NCI-H82 (cell line): ENCODE data around the gene TTBK2.

Experiments
- DNase-seq: peaks from one replicate; lab custom pipeline; 2025; lab: John Stamatoyannopoulos, UW

The TTBK2 gene

GRCh38 chr15:42691770-42692169 lies 228.8 kb downstream of the TTBK2 start:
- no peak for DNase-seq

GRCh38 chr15:42691308-42691707 lies 229.3 kb downstream of the TTBK2 start:
- DNase-seq = no peak
